Neural cell (in vitro differentiated cells): ENCODE results near the gene OR52R1.

Source experiments
- CTCF ChIP-seq: fragments of 450-650 bp; IDR thresholded peaks from 2 replicates; pipeline ENCODE4 v1.5.1; 2014; ENCODE audit warnings: antibody characterized with exemption, mild to moderate bottlenecking, moderate library complexity; ENCODE audit not compliant: poor library complexity, severe bottlenecking
- POLR2AphosphoS5 ChIP-seq: IDR thresholded peaks from 2 replicates; pipeline ENCODE4 v1.6.1; 2012

GRCh38 chr11:4809246-4809645 lies 5.1 kb upstream of the OR52R1 start:
- TF ChIP-seq CTCF (no peak), POLR2AphosphoS5 (no peak)
